HUDEP-2 (cell line): ENCODE results near the gene ABTB2.
"Not testable (repeated sequence)": the region's sequence is repeated elsewhere in the genome, so short reads cannot be mapped to it uniquely, and the experiment has no call there.

Experiments
- DNase-seq, 76 experiments: peaks; one replicate each; lab custom pipeline; 2025; ENCODE audit not compliant: unreplicated experiment in 76 of 76; lab: John Stamatoyannopoulos, UW

ABTB2 gene

DNA sequence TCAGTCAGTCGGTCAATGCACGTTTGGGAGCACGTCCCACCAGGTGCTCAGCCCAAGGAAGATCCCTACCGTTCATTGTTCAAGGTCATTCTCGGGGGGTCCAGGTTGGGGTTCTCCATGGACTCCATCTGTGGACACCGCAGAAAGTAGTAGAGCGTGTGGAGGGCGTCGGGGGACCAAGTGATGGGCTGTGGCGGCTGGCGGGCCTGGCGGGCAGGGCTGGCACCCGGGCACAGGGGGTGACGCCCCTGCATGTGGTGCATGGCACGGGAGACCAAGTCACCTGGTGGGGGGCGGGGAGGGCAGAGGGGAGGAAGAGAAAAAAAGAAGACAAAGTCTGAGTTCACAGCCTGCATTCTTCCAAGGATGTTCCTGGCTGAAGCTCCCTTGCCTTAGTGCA is 160.6 kb downstream of the ABTB2 start:
- DNase-seq, result no peak

DNA sequence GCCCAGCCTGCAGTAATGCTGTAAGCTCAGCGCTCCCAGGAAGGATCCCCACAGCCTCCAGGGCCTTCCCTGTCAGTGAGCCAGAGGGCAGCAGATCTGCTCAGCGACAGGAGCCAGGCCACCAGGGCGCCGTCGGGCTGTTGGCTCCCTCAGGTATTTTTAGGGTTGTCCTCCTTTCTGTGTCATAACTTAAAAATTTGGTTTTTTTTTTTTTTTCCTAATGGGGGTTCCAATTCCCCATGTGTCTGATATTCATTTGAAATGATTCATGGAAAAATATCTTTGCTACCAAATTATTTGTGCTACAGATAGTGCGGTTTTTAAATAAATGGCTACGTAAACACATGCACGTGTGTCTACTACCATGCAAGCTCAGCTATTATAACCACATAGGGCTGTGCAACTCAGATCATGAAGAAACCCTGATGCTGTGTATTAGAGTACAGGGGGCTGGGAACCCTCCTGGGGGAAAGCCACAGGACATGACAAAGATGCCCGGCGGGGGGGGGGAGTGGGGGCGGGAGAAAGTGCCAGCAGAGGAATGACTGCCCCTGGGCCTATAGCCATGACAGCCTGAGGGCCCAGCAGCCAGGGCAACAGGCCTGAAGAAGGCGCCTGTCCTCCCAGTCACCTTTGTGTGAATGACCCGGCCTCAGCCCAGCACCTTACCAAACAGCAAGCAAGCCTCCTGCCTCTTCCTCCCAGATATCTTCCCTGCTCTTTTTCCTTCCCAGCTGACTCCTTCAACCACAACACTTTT is 163.1 kb downstream of the ABTB2 start:
- DNase-seq, result no peak

GRCh38 chr11:34192481-34193401 is 165.1 kb downstream of the ABTB2 start:
- DNase-seq, result peak in 4 of 76 experiments; percentile 4 to 17 (median 6)

DNA sequence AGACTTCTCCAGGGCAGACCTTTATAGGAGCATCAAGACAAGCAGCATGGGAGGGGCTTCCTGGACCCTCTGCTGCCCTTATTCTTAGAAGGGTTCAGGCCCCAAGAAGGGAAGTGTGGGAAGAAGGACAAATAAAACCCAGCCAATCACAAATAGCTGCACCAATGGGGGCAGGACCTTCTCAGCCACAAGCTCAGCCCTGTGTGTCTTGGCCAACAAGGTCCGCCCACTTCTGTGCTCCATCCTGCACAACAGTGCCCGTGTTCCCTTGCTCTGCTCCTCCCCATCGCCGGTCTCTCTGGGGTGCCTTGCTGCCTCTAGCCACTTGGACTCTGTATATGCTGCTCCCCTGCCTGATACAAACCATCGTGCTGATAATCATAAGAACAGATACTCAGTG is 166.2 kb downstream of the ABTB2 start:
- no peak for DNase-seq

- no peak for DNase-seq
These were observed 167.3 kb downstream of the ABTB2 start for GRCh38 chr11:34190192-34191139.

- no peak for DNase-seq
These were observed 168.6 kb downstream of the ABTB2 start for GRCh38 chr11:34189191-34189590.

DNA sequence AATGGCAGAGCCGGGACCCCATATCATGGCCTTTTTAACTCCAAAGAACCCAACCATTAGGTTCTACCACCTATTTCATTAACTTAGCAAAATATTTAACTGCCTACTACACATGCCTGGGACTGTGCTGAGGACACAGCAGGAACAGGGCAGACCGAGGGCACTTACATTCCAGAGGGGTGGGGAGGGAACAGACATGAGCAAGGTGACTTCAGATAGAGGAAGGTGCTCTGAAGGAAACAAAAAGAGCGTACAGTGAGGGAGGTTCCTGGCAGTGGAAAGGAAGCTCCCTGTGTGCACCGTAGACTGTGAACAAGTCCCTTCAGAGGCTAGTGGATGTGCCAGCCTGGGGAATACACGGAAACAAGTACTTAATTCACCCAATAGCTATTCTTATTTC is 169.6 kb downstream of the ABTB2 start:
- DNase-seq, result no peak

DNA sequence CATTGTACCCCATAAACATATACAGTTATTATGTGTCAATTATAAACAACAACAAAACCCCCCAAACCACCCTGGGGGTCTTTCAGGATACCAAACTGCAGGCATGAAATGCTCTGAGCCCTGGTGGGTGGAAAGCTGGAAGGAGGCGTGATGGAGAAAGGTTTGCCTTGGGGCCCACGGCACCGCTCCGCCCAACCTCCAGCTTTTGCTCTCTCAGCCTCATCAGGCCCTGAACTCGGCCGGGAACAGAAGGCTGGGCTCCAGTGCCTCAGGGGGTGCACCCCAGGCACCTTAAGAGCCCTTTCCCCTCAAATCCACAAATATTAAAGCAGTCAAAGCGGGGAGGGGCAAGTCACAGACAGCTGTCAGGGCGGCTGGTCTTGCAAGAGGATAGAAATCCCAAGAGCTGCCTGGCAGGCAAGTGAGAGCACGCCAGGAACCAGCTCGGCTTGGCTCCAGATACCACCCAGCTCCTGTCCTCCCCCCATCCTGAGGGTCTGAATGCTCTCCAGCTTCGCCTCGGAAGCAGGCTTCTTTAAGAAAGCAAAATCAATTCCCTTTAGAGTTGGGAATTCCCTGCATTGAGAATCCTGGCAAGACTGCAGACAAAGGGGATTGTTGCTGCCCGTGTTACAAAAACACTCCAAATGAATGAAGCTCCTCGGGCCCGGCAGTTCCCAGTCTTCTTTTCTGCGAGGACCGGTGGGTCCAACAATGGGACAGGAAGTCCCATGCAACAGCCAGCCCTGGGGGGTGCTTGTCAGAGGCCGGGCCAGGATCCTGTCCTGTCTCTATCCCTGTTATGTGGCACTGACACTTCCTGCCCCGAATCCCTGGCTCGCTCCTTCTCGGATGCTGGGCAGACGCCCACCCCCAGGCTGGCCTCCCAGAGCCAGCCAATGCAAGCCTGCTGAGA is 171.6 kb downstream of the ABTB2 start:
- no peak for DNase-seq

DNA sequence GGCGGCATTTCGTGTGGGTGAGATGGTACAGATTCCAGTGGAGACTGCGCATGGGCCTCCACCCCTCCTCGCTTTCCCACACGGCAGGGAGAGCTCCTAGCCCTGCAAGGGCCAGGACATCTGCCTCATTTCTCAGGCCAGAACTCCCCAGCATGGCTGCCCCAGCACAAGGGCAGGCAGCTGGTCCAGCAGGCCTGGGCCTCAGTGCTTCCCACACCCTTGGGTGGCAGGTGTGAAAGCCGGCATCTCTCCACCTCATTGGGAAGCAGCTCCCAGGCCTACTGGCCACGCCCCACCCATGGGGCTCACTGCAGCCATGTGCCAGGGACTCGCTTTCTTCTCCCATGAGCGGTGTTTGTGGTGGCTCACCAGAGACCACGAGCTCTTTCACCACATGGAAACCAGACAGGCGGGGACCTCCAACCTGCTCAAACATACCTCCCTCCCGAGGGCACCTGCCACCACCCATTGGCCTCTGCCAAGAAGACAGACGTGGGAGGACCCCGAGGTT is 173.2 kb downstream of the ABTB2 start:
- DNase-seq, result no peak

DNA sequence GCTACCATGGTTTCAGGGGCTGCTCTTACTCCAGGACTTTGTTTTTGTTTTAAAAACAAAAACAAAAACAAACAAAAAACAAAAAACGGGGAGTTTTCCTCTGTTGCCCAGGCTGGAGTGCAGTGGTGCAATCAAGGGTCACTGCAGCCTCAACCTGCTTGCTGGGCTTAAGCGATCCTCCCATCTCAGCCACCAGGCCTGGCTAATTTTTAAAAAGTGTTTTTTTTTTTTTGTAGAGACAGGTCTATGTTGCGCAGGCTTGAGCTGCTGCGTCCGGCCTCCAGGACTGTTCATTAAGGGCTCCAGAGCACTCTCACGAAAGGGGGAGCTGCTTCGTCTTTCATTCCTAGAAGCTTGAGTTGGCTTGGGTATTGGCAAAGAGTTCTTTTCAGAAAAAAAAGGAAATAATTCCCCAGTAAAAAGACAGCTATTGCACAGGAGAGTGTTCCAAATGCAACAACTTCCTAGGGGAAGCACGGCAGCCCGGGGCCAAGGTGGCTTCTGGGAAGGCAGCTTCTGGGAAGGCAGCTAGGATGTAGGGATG is 173.9 kb downstream of the ABTB2 start:
- DNase-seq, result no peak

- DNase-seq, result no peak
These were observed 174.7 kb downstream of the ABTB2 start for GRCh38 chr11:34182921-34183685.

DNA sequence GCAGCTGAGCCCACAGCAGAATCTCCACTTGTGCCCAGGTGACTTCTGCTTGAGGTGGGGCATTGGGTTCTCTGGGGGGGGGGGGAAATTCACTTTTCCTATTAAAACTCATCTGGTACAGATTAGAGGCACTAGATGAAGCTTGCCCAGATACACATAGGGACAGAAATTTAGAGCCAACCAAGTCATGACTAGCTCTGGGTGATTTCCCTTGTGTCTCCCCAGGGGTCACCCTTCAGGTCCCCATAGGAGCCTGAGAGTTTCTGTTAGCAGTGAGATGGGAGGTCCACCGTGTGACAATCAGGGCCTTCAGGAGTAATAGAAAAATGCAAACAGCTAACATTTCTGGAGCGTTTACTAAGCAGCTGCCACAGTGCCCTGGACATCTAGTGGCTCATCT is 175.4 kb downstream of the ABTB2 start:
- DNase-seq, result no peak

DNA sequence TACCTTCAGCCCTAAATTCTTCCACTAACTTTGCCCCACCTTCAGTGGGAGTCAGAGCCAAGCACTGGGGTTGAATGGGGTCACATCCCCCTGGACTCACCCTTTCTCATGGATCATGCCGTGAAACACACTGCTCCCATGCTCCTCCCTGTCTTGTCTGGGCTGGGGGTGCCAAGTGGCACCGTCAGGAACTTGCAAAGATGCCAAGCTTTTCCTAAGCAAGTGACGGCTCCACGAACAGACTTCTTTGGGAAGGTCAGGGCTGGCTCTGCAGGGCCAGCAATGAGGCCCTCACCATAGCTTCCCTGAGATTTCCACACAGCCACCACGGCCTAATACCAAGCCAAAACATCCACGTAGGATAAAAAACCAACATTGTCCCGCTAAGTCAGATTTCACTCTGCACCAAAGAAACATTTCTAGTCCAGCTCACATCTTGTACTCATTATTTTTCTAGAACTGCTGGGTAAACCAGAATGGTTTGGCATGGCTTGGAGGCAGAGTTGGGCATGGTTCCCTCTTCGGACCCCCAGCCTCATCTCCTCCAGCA is 175.9 kb downstream of the ABTB2 start:
- no peak for DNase-seq

DNA sequence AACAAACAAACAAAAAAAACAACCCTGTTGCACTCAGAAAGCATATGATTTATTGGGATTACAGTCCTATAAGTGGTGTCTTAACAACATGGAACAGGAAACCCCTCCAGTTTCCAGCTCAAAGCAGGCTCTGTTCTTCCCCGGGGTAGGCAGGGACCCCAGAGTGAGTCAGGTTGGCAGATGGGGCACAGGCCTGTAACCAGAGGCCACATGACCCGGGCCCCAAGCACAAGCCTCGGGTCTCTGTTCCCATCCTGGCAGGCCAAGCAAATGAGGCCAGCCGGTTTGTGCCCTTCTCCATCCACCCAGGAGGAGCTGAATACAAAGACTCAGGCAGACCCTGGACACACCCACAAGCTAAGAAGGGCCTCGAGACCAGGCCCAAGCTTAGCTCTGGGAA is 176.6 kb downstream of the ABTB2 start:
- no peak for DNase-seq

DNA sequence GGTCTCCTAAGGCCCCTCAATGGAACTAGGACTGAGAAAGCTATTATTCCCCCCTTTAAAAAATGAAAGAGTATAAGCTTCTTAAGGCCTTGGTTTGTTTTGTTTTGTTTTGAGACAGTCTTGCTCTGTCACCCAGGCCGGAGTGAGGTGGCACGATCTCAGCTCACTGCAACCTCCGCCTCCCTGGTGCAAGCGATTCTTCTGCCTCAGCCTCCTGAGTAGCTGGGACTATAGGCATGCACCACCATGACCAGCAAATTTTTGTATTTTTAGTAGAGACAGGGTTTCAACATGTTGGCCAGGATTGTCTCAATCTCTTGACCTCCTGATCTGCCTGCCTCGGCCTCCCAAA is 177.0 kb downstream of the ABTB2 start:
- DNase-seq, result not testable (repeated sequence)

- DNase-seq, result no peak
These were observed 177.6 kb downstream of the ABTB2 start for GRCh38 chr11:34180040-34180813.

- no peak for DNase-seq
These were observed 178.7 kb downstream of the ABTB2 start for GRCh38 chr11:34179026-34179675.
